Measurements from ENCODE around the gene DDRGK1.

Gene DDRGK1

DNA sequence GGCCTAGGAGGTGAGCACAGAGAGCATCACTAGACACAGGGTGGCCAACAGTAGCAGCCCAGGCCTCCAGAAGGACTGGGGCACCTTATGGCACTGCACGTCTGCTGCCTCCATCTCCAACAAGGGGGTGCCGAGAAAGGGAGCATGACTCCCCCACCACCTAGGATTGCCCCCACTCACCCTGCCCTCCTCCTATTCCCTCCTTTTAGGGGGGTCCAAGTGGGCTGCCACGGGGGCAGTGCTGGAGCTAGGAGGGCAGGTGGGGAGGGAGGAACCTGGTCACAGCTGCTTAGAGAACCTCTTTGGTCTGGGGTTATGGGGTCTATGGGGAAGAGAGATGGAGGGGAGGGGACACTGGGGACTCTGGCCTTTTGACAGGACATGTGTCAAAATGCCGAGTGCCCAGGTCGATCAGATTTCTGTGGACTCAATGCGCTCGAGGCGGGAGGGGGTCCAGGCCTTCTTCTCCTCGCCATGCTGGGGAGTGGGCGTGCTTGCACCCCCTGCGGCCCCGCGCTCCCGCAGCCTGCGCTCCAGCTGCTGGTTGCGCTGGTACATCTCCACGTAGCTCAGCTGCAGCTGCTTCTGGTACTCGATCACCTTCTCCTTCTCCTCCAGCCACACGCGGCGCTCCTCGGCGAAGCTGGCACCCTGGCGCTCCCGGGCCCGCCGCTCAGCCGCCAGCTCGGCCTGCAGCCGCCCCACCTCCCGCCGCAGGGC, 40.3 kb downstream of the DDRGK1 start:
- no peak overlapping the region for H3K4me3 ChIP-seq (replicated peaks; ENCODE audit: low read depth, low read length)
- no peak for DNase-seq (ENCODE audit: low read depth)
- TF ChIP-seq, protein P1, sequence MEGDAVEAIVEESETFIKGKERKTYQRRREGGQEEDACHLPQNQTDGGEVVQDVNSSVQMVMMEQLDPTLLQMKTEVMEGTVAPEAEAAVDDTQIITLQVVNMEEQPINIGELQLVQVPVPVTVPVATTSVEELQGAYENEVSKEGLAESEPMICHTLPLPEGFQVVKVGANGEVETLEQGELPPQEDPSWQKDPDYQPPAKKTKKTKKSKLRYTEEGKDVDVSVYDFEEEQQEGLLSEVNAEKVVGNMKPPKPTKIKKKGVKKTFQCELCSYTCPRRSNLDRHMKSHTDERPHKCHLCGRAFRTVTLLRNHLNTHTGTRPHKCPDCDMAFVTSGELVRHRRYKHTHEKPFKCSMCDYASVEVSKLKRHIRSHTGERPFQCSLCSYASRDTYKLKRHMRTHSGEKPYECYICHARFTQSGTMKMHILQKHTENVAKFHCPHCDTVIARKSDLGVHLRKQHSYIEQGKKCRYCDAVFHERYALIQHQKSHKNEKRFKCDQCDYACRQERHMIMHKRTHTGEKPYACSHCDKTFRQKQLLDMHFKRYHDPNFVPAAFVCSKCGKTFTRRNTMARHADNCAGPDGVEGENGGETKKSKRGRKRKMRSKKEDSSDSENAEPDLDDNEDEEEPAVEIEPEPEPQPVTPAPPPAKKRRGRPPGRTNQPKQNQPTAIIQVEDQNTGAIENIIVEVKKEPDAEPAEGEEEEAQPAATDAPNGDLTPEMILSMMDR (IDR thresholded peaks at IDR 0.05; ENCODE audit: low read length, missing control alignments) = no peak

DNA sequence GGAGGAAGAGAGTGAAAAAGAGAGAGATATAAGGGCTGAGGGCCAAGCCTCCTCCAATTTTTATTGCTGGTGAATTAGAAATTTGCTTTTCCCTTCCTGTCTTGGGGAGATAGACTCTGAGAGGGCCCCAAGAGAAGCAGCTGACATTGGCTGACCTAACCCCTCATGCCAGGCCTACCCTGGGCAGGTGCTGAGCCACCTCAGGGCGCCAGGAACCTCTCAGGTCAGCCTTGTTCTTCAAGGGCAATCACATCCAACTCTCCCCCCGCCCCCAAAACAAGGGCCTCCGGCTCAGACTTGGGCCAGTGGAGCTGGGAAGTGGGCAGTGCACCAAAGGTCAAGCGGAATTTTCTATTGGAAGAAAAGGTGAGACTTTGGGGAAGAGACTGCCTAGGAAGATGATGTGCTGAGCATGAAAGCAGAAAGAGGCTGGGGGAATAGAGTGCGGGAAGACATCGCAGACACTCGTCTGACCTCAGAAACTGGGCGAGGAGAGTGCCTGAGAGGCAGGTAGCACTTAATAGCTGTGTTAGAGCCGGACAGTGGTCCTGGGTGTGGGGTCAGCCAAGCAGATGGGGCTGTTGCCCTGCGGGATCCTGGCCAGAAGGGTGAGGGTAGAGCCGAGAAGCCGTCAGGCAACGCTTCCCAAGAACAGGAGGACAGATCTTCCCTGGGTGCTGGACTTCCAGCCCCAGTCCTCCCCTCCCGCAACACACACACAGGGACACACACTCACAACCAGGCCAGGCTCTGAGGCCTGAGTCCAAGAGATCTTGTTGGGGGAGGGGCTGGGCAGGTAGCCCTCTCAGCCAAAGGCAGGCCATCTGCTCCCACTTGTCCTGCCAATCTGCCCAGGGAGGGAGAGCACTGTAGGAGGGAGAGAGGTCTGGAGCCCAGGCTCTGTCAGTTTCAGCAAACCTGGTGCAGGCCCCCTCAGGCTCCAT, 41.1 kb downstream of the DDRGK1 start:
- TF ChIP-seq, protein P1 (IDR thresholded peaks at IDR 0.05; ENCODE audit: low read length, missing control alignments) = no peak

DNA sequence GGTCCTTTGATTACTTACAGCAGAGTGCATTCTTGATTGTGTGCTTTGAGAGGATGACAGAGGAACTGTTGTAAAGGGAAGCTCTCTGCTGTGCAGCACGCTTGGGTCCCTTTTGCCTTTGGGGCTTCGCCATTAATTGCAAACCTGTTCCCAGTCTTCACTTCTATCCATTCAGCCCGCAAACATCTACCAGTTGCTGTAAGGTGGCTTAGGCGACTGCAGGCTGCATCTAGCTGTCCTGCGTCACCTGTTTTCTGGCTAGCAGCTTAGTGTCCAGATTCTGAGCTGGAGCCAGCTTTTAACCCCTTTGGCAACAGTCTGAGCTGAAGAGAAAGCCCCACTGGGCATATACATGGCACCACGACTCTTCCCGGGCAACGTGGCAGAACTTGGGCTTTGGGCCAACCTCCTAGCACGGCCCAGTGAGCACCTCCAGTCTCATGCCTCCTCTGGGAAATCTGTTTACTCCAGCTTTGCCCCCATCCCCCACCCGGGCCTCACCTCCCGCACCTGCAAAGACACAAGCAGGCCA, 42.3 kb downstream of the DDRGK1 start:
- no peak for DNase-seq (ENCODE audit: low read depth)
- H3K4me3 ChIP-seq (replicated peaks; ENCODE audit: low read depth, low read length) = no peak overlapping the region
- TF ChIP-seq, protein P1 (IDR thresholded peaks at IDR 0.05; ENCODE audit: low read length, missing control alignments) = no peak

More for the DNA sequence above, 41.1 kb downstream of the DDRGK1 start:
- DNase-seq (ENCODE audit: low read depth) = no peak
- no peak overlapping the region for H3K4me3 ChIP-seq (replicated peaks; ENCODE audit: low read depth, low read length)

DNA sequence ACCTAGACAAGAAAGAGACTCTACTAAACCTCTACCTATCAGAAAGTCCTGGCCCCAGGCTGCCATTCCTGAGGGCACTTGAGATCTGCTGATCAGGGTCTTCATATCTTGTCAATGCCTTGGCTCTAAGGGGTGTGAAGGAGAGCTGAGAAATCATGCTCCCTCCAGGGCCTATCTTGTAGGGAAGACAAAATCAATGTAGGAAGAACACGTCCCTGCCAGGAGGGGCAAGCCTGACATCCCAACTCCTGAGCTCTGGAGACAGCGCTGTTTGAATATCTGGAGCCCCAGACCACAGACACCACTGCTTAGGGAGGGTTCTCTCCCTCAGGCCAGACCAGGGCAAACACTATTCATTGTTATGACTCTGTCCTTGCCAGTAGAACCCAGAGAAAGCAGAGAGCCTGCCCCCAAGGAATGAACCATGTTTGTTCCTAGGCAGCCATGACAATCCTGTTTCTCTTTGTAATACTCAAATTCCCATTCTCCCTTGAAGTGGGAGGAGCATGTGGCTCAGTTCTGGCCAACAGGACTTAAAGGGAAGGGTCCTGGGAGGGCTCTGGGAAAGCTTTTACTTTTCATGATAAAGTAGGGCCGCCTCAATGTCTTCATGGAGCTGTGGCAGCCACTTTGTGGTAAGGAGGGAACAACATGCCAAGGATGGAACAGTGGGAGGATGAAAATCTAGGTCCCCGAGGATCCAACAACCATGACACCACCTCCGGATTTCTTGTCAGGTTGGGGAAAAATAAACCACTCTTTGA, 43.0 kb downstream of the DDRGK1 start:
- no peak for DNase-seq (ENCODE audit: low read depth)
- no peak overlapping the region for H3K4me3 ChIP-seq (replicated peaks; ENCODE audit: low read depth, low read length)
- TF ChIP-seq, protein P1 (IDR thresholded peaks at IDR 0.05; ENCODE audit: low read length, missing control alignments) = no peak

DNA sequence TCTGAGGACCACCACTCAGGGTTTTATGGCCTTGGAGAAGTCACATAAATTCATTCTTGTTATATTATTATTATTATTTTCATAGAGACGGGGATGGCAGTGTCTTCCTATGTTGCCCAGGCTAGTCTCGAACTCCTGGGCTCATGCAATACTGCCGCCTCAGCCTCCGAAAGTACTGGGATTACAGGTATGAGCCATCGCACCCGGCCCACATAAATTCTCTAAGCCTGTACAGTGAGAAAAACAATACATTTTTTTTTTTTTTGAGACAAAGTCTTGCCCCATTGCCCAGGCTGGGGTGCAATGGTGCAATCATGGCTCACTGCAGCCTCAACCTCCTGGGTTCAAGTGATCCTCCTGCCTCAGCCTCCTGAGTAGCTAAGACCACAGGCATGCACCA, 44.1 kb downstream of the DDRGK1 start:
- TF ChIP-seq, protein P1 (IDR thresholded peaks at IDR 0.05; ENCODE audit: low read length, missing control alignments) = no peak
- no peak overlapping the region for H3K4me3 ChIP-seq (replicated peaks; ENCODE audit: low read depth, low read length)
- no peak for DNase-seq (ENCODE audit: low read depth)

DNA sequence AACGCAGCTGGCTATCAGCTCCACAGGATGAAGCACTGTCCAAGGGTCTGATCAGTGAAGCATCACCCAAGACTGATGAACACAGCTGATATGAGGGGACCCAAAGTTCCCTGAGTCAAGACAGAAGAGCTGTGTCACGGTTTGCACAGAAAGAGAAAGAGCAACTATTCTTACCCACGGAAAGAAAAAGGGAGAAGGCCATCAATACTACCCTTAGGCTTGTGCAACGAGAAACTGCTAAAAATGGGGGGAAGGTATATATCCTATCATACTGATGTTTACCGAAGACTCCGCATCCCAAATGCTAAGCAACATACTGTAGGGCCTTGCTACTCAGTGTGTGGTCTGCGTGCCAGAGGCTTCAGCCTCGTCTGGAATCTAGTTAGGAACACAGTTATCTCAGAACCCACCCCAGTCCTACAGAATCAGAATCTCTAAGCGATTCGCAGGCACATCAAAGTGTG, 45.5 kb downstream of the DDRGK1 start:
- DNase-seq (ENCODE audit: low read depth) = peak; percentile 22
- H3K4me3 ChIP-seq (replicated peaks; ENCODE audit: low read depth, low read length) = peak overlapping the region; percentile 97
- TF ChIP-seq, protein P1 (IDR thresholded peaks at IDR 0.05; ENCODE audit: low read length, missing control alignments) = no peak
